ENCODE data around the gene DNAH14. TPM values are rescaled to one million over a fixed set of nuclear protein-coding genes. Genes with fewer than 3 reads are reported as not detected.

The DNAH14 gene
- total and polyA plus RNA-seq, 2 experiments from 2014 or later = 13.5 to 40.8 TPM

DNA sequence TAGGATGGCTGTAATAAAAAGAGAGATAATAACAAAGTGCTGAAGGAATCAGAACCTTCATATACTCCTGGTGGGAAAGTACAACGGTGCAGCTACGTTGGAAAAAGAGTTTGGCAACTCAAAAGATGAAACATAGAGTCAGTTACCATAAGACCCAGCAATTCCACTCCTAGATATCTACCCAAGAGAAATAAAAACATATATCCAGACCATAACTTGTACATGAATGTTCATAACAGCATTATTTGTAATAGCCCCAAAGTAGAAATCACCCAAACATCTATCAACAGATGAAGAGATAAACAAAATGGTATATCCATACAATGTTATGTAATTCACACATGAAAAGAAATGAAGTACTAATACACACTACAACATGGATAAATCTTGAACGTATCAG lies 30.5 kb upstream of the DNAH14 start:
- DNase-seq (ENCODE audit: low read depth in 1 of 2, low spot score in 1 of 2) = no peak
- no peak for TF ChIP-seq CTCF (IDR thresholded peaks at IDR 0.05; ENCODE audit: low read depth, low read length)
- no peaks in the 10 kb centered on the region for H3K27me3 ChIP-seq
- no peak overlapping the region for H3K27ac ChIP-seq
- H3K36me3 ChIP-seq = no peaks in the 10 kb centered on the region
- H3K4me1 ChIP-seq (ENCODE audit: low read depth) = no peaks in the 10 kb centered on the region
- H3K4me3 ChIP-seq = no peak overlapping the region
- H3K9me3 ChIP-seq (ENCODE audit: low read depth) = no peaks in the 10 kb centered on the region

DNA sequence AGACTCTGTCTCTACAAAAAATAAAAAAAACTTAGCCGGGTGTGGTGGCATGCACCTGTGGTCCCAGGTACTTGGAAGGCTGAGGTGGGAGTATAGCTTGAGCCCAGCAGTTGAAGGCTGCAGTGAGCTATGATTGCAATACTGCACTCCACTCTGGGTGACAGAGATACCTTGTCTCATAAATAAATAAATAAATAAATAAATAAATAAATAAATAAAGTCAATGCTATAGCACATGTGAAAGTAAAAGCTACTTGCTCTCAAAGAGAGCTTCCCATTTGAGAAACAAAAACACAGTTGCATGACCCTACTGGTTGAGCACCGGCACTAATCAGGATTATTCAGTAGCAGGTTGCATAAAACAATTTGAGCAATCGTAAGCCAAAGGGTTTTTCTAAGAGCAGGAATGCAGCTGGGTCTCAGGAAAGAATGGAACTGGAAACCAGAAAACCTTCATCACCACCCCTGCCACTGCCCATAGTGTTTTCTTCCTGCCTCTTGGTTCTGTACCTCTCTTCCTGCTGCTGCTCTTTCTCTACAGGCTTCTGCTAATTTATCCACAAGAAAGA lies 29.3 kb upstream of the DNAH14 start:
- Histone ChIP-seq H3K27ac (no peak overlapping the region), H3K4me1 (ENCODE audit: low read depth) (no peaks in the 10 kb centered on the region), H3K36me3 (no peaks in the 10 kb centered on the region), H3K27me3 (no peaks in the 10 kb centered on the region), H3K4me3 (no peak overlapping the region), H3K9me3 (ENCODE audit: low read depth) (no peaks in the 10 kb centered on the region)
- no peak for DNase-seq (ENCODE audit: low read depth in 1 of 2, low spot score in 1 of 2)
- TF ChIP-seq CTCF (IDR thresholded peaks at IDR 0.05; ENCODE audit: low read depth, low read length) = no peak

DNA sequence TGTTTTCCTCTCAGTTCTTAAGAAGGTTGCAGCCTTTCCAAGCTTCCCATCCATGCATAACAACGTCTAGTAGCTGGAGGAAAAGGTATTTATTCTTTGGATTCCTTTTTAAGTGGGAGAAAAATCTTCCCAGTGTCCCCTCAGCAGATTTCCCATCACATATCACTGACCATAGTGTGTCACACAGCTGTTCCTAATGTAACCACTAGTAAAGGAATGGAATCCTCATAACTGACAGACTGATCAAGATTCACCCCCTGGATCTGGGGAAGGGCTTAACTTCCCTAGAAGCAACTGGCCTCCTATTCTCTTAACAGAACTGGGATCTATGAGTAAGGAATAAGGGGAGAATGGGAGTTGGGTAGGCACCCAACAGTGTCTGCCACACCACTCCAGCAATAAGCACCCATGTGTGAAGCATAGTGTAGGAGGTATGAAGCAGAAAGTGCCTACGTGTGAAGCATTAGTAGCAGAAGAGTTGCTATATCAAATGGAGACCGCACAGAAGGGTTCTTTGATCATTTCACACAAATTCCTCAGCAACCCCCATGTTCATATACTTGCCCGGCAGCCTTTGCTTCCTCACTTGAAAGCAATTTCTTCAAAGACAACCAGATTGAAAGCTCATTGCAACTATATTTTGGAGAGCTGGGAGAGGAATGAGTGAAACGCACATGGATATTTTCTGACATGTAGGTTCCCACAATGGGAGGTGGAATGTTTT lies 28.2 kb upstream of the DNAH14 start:
- H3K4me3 ChIP-seq = no peak overlapping the region
- DNase-seq (ENCODE audit: low read depth in 1 of 2, low spot score in 1 of 2) = no peak
- H3K27ac ChIP-seq = no peak overlapping the region
- H3K9me3 ChIP-seq (ENCODE audit: low read depth) = no peaks in the 10 kb centered on the region
- no peak for TF ChIP-seq CTCF (IDR thresholded peaks at IDR 0.05; ENCODE audit: low read depth, low read length)
- no peaks in the 10 kb centered on the region for H3K36me3 ChIP-seq
- H3K4me1 ChIP-seq (ENCODE audit: low read depth) = no peaks in the 10 kb centered on the region
- H3K27me3 ChIP-seq = no peaks in the 10 kb centered on the region

DNA sequence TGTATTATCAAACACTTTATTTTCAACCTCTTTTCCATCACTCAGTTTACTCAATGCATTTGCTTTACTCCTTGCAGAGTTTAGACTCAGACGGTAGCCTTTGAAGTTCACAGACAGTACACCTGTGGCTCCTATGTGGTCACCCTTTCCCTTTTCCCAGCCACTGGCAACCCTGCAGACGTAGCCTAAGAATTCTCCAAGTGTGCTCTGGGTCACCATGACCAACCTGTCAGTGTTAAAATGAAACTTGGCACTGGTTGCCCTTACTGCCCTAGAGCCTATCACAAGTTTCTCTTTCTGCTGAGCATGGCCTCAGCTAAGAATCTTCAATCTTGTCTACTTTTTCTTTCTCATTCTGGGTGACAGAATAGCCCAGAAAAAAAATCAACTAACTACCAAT lies 25.5 kb upstream of the DNAH14 start:
- Histone ChIP-seq H3K36me3 (no peaks in the 10 kb centered on the region), H3K27ac (no peak overlapping the region), H3K9me3 (ENCODE audit: low read depth) (no peaks in the 10 kb centered on the region), H3K27me3 (no peaks in the 10 kb centered on the region), H3K4me1 (ENCODE audit: low read depth) (no peaks in the 10 kb centered on the region), H3K4me3 (no peak overlapping the region)
- TF ChIP-seq CTCF (IDR thresholded peaks at IDR 0.05; ENCODE audit: low read depth, low read length) = no peak
- DNase-seq (ENCODE audit: low read depth in 1 of 2, low spot score in 1 of 2) = no peak

GRCh38 chr1:224906340-224906739 lies 23.1 kb upstream of the DNAH14 start:
- Histone ChIP-seq H3K4me1 (ENCODE audit: low read depth) (no peaks in the 10 kb centered on the region), H3K27ac (no peak overlapping the region), H3K9me3 (ENCODE audit: low read depth) (no peaks in the 10 kb centered on the region), H3K4me3 (no peak overlapping the region), H3K27me3 (no peaks in the 10 kb centered on the region), H3K36me3 (no peaks in the 10 kb centered on the region)
- TF ChIP-seq CTCF (IDR thresholded peaks at IDR 0.05; ENCODE audit: low read depth, low read length) = no peak
- DNase-seq (ENCODE audit: low read depth in 1 of 2, low spot score in 1 of 2) = no peak

Measured in cardiac muscle cell (in vitro differentiated cells and primary cell).